Esophagus mucosa (tissue), 1 donor: ENCODE results near the gene CCL19. TPM values are rescaled to one million over a fixed set of nuclear protein-coding genes. Genes with fewer than 3 reads are reported as not detected.
"Not testable (repeated sequence)": the region's sequence is repeated elsewhere in the genome, so short reads cannot be mapped to it uniquely, and the experiment has no call there.

ENCODE experiments used
- ATAC-seq: fragments of 200-7000 bp; cut with Tn5 transposase; one replicate; pipeline ENCODE4 v1.9.1; 2020
- total RNA-seq: library from RNA; stranded (reverse); gene quantifications from one replicate; pipeline ENCODE4 v1.2.4, GENCODE V29; 2023
- donor health status: DM: yes; HTN: yes; CAD: no.

Gene CCL19
- total RNA-seq, result 5.1 TPM

DNA sequence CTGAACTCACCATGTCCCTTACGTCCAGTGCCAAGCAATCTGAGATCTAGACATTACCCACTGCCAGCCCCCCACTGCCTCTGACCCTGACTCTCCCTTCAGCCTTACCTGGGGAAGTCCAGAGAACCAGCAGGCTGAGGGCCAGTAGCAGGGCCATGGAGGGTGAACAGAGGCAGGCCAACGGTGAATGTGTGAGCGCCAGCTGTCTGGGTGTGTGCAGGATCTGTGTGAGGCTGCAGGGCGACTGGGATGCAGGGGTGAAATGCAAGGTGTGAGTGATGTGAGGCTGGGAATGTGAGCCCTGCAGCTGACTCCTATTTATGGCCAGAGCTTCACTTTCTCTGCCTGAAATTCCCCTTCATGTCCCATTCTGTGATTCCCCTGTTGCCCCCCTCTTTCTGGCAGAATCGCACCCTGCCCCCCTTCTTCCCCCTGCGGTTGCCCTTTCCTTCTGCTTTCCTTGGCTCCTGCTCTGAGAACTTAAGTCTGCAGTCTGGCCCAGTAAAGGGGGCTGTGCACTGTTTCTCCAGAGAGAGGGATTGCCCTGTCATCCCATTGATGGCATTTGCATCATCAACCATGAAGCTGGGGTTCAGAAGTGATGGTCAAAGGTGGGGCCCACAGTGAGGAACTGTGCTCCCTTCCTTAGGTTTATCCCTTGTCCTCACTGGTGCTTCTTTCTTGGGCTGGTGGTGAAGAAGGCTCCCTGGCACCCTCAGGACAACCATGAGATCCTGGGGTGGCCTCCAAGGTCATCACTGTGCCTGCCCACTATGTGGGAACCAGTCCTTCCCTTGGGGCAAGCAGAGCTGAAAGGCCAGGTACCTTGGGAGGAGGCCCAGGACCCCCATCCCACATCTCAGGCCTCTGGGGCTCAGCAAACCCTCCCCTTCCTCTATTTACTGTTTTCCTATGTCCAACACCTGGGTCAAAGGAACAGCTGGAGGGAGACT, at the start of gene CCL19:
CCL19 (minus strand) TSS at position 294 of the 953 bp plus-strand sequence; CDS start at position 157, 137 bp downstream.
- ATAC-seq, result no peak

DNA sequence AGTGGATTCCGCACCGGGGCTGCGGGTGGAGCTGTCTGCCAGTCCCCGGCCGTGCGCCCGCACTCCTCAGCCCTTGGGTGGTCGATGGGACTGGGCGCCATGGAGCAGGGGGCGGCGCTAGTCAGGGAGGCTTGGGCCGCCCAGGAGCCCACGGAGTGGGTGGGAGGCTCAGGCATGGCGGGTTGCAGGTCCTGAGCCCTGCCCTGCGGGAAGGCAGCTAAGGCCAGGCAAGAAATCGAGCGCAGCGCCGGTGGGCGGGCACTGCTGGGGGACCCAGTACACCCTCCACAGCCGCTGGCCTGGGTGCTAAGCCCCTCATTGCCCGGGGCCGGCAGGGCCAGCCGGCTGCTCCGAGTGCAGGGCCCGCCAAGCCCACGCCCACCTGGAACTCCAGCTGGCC, 49.1 kb upstream of the CCL19 start:
- ATAC-seq, result not testable (repeated sequence)

DNA sequence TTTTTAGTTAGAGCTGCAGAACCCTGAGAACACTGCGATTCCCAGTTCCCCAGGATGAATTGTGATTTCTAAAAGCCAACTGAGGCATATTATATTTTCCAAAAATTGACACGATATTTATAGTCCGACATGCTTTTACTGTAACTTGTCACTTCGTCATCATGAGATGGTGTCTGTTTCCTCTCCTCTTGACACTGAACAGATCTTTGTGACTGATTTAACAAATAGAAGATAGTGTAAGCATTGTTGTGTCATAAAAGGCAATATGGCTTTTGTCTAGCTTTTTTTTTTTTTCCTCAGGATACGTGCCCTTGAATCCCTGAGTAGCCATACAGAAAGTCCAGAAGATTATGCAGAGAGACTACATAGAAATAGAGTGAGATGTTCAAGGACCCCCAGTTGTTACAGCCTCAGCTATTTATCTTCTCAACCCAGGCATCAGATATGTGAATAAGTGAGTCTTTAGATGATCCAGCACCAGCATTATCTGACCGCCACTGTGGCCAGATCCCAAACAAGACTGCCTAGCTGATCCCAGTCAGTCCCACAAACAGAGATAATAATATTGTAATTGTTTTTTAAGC, 46.7 kb upstream of the CCL19 start:
- no peak for ATAC-seq

GRCh38 chr9:34734720-34735119, 43.6 kb upstream of the CCL19 start:
- no peak for ATAC-seq

GRCh38 chr9:34732886-34733285, 41.8 kb upstream of the CCL19 start:
- no peak for ATAC-seq

GRCh38 chr9:34732478-34732877, 41.4 kb upstream of the CCL19 start:
- no peak for ATAC-seq

GRCh38 chr9:34723141-34723540, 32.1 kb upstream of the CCL19 start:
- no peak for ATAC-seq

GRCh38 chr9:34719769-34720025, 28.6 kb upstream of the CCL19 start:
- not testable (repeated sequence) for ATAC-seq

DNA sequence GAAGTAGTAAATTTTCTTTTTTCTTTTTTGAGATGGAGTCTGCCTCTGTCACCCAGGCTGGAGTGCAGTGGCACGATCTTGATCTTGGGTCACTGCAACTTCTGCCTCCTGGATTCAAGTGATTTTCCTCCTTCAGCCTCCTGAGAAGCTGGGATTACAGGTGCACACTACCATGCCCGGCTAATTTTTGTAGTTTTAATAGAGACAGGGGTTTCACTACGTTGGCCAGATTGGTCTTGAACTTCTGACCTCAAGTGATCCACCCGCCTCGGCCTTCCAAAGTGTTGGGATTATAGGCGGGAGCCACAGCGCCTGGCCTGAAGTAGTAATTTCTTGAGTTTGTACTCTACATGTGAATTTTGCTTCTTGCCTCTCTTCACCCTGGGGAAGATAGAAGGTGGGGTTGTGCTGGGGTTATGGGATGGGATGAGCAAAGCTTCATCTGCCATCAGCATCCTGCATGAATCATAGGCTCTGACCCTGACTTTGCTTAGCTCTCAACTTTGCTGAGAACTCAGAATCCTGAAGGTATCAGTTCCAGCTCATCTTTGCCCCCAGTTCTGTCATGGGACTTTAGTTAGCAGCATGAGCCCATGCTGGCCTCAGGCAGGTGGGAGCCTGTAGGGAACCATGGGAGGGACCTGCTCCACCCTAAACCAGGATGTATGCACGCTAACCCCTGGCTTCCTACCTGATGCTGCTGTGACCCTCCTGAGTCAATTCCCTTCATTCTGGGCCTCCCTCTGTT, 28.1 kb upstream of the CCL19 start:
- ATAC-seq, result peak; percentile 14

GRCh38 chr9:34717996-34718614, 27.0 kb upstream of the CCL19 start:
- ATAC-seq, result no peak

DNA sequence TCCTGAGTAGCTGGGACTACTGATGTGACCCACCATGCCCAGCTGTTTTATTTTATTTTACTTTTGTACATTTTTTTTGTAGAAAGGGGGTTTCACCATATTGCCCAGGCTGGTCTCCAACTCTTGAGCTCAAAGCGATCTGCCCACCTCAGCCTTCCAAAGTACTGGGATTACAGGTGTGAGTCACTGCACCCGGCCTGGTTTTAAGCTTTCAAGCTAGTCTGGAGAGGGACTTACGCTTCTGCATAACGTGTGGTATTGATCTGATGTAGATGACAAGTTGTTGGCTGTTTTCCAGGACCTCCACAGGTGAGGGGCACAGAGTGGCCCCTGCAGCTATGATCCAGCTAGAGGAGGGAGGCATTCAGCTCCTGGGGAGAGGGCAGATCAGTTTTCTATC, 25.6 kb upstream of the CCL19 start:
- ATAC-seq, result no peak

GRCh38 chr9:34715639-34716215, 24.7 kb upstream of the CCL19 start:
- peak; percentile 14 for ATAC-seq

- no peak for ATAC-seq
Observed at GRCh38 chr9:34714007-34714406, 22.9 kb upstream of the CCL19 start.

DNA sequence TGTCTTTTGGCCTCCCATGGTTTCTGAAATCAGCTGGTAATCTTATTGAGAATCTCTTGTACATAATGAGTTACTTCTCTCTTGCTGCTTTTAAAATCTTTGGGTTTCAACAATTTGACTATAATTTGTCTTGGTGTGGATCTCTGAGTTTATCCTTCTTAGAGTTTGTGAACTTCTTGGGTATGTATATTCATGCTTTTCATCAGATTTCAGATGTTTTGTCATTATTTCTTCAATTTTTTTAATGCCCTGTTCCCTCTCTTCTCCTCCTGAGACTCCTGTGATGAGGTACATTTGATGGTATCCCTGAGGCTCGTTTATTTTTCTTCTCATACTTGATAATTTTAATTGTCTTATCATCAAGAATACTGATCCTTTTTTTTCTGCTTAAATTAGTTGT, 21.1 kb upstream of the CCL19 start:
- ATAC-seq, result no peak

- no peak for ATAC-seq
Observed at GRCh38 chr9:34710023-34710422, 18.9 kb upstream of the CCL19 start, which contains the start of gene CCL21. CCL21 (minus strand) TSS chr9:34710136; CDS start chr9:34710066, 70 bp downstream.

DNA sequence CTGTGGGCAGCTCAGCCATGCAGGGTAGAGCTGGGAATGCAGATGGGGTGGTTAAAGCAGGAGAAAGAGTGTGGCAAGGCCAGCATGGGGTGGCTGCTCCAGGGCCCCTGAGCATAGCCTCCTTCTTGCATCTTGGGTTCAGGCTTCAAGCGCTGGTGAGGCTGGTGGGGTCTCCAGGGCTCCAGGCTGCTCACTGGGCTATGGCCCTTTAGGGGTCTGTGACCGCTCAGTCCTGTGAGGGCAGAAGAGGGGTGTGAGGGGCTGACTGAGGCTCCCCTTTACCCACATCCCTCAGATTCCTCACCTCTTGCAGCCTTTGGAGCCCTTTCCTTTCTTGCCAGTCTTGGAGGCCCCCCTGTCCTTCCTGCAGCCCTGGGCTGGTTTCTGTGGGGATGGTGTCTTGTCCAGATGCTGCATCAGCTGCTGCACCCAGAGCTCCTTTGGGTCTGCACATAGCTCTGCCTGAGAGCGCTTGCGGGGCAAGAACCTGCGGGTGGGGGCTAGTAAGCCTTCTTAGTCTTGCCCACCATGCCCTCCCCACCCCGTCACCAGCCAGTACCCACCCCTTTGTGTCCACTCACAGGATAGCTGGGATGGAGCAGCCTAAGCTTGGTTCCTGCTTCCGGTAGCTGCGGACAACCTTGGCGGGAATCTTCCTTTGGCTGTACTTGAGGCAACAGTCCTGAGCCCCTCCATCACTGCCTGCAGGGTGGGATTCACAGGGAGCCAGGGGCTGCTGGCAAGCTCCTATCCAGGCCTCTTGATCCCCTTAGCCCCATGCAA, 18.3 kb upstream of the CCL19 start:
- no peak for ATAC-seq

DNA sequence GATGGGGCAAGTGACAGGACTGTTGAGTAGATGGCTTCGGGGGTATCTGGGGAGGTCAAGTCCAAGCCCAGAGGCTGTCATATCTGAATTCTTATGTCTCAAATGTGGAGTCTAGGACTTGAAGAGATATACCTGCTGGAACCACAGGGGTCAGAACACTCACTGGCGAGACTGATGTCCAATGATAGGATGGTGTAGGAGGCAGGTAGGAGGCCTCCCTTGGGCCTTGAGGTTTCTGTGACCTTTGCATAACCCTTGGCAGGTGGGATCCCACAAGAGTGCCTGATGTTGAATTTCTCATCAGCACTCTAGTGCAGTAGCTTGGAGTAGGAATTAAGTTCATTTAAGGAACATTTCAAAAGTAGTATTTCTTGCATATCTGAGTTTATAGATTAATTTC, 16.1 kb upstream of the CCL19 start:
- no peak for ATAC-seq

GRCh38 chr9:34701769-34702736, 11.0 kb upstream of the CCL19 start:
- ATAC-seq, result peak; percentile 90

GRCh38 chr9:34701023-34701768, 10.1 kb upstream of the CCL19 start:
- ATAC-seq, result peak; percentile 94

- no peak for ATAC-seq
Observed at GRCh38 chr9:34694811-34695210, 3.7 kb upstream of the CCL19 start.
